ENCODE results near the gene PPP1R1C.

Gene PPP1R1C

DNA sequence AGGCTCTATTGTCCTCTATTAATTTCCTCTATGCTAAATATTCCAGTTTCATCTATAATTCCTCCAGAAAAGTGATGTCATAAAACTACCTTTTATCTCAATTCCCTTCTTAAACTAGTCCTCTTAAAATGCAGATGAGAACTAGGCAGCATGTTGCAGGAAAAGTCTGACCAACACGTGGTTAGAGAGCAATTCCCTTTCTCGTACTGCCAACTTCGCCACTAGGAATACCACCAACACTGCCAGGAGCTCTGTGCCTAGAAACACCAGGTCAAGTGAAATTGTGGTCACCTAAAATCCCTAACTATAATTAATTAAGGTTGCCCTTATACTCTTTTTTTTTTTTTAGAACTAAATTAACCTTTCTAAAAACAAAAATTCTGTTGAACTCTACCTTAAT, 127.7 kb downstream of the PPP1R1C start:
- no peak for DNase-seq (ENCODE audit: low read depth)

DNA sequence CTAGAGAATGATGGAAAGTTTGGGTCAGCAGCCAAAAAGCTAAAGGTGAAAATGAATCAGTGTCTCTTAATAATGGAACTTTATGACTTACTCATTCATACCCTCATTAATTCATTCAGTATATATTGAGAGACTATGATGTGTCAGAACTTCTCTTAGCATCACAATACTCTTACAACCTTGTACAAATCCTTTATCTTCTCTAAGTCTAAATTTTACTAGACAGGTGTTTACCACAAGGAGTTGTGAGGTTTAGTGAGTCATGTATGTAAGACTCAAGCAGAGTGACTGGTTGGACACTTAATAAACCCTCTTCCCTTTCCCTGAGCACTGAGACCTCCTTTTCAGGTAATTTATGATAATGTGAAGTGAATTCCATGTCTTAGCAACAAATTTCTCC, 129.6 kb downstream of the PPP1R1C start:
- no peak for DNase-seq (ENCODE audit: low read depth)

DNA sequence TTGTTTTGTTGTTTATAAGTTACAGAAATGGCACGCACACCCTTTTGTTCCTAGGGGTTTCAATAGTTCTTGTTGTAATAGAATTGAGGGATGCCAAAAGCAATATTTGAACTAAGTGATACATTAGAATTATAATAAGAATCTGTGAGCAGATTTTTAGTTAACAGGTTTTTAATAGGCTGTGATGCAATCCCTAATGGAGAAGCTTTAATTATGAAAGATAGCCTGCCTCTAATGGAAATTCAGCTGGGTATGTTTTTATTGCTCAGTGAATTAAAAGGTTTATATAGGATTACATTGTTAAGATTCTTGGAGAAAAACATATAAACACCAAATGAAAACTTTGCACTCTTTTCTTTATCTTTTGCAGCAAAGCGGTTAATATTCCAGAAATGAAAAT, 131.1 kb downstream of the PPP1R1C start:
- DNase-seq (ENCODE audit: low read depth): no peak

DNA sequence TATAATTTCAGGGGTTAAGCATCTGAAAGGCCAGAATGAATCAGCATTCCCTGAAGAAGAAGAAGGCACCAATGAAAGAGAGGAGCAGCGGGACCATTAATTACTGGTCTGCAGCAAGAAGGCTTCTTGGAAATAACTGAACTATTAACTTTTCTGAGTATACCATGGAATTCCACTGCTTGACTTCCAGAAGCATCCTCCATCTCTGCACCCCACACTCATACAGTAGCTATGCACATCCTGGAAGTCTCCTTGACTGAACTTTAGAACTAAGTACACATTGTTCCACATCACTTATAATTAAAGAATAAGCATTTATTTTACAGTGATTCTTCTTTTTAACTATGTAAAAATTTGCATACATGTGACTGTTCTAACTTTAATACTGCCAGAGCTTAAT, 131.5 kb downstream of the PPP1R1C start:
- DNase-seq (ENCODE audit: low read depth): no peak

DNA sequence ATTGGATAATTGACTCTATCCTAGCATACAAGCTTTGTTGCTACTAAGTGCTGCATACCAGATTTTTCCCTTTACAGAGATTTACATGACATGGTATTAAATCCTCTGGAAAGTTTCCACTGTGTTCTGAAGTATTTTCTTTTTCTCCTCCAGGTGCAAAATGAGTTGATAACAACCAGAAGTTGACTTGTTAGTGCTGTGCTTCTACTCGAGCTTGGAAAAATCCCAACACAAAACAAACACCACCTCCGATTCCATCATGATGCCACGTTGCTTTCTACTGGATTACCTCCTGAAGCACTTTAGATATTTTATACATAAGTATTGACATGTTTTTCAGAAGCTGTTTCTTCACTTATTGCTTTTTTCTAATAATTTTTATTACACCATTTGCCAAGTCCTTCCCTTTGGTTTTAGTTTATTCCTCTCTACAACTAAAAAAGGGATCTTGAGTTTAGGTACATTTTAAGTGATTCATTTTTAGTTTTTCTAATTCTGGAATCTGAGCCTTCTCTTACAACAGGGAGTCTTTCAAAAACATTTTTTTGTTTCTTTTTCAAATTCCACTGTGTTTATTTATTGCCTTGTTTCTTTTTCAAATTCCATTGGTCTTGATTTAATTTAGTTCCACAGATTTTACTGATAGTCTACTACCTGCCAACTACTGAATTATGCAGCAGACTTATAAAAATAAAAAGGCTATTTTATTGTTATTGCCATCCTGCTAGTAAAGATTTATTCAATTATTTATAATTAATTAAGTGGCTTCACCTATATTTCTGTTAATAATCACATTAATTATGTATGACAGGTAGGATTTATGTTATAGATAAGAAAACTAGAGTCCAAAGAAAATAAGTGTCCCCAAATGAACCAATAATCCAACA, 143.4 kb downstream of the PPP1R1C start:
- no peak for DNase-seq (ENCODE audit: low read depth)

DNA sequence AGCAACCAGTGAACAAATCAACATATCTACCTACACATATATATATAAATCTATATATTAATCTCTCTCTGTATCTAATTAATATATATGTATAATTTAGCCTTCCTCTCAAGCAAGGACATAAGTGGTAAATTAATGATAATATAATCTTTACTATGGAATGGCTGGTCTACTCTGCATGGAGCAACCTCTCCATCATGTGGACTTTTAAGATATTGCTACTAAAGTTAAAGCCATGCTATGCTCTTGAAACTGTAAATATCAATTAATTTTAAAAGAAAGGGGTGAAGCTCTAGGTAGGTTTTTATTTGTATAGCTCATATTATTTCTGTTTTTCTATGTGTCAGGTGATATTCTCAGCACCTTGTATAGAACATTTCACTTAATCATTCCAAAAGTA, 147.0 kb downstream of the PPP1R1C start:
- DNase-seq (ENCODE audit: low read depth): no peak

DNA sequence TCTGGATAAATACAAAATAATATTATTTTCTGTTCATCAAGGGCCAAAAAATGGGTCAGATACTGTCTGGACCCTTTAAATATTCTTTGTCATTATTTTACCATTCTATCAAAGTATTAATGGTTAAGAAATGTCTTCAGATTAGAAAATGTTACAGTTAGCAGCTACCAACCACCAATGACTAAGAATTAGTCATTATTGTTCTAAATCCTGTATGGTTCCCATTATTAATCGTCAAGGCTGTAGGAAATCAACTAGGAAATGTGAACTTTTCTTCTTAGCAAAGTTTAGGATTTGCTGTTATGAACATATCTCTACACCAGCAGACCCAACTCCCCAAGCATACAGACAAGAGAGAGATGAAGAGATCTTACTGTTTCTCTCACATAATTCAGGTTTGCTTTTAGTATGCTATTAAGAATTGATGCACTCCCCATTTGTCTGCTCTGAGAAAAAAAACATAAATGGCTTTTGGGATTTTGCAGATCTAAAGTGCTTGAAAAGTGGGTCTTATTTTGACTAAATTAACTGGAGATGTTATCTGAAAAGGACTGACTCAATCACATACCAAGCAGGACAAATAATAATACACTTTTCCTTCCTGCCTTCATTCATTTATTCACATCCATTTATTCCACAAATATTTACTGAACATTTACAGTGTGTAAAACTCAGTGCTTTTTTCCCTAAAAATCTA, 147.7 kb downstream of the PPP1R1C start:
- DNase-seq (ENCODE audit: low read depth): no peak

DNA sequence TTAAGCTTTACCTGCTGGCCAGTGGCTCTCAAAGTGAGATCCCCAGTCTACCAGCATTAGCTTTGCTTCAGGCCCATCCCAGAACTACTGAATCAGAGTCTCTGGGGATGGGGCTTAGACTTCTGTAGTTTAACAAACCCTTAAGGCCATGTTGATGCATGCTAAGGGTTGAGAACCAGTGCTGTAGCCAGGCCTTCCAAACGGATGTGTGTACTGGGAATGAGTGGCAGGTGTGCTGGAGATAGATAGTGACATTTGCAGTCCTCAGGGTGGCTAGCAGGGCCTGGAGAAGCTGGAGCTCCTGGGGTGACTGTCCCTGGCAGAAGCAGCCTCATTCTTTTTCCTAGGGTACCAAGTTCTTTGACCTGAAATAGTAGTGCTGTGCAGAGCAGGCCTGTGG, 148.5 kb downstream of the PPP1R1C start:
- DNase-seq (ENCODE audit: low read depth): no peak

DNA sequence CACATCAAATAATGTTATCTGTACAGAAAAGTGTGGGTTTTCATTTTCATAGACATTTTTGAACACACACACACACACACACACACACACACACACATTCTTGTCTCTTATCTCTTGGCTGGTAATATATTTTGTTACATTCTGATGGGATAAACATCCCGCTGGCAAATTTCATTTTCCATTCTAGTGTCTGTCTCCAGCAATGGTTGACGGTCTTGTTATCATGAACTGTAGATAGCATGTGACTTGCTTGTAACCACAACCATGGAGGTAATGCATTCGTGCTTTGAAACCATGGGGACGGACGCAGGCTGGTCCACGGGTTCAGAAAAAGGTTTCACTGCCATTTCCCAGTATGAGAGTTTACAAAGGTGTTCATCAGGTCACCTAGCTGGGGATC, 156.4 kb downstream of the PPP1R1C start:
- DNase-seq (ENCODE audit: low read depth): no peak

DNA sequence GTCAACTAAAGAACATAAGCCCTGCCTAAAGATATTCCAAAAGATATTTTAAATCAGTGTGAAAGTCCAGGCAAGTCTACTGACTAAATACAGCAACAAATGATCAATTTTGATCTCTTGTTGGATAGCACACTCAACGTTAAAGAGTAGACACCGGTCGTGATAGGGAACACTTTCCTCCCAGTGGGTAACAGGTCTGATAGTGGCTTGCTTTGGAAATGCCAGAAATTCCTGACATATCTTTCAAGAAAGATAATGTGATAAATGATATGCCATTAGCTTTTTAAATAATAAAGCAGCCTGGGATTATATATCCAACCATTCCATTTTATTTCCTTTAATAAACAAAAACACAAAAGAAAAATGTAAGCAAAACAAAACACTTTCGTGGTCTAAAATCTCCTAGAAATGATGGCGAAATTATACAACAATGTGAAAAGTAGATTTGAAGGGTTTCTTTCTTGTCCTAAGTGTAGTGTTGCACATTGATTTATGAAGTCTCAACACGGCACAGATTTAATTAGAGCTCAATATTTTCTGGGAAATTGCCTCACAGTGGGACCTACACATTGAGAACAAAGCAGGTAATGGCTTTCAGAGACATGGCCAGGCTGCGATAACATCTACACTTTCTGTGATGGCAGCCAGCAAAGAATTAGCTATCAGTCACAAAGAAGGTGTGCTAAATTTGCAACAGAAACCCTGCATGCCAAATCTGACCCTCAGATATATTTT, 158.6 kb downstream of the PPP1R1C start:
- no peak for DNase-seq (ENCODE audit: low read depth)

DNA sequence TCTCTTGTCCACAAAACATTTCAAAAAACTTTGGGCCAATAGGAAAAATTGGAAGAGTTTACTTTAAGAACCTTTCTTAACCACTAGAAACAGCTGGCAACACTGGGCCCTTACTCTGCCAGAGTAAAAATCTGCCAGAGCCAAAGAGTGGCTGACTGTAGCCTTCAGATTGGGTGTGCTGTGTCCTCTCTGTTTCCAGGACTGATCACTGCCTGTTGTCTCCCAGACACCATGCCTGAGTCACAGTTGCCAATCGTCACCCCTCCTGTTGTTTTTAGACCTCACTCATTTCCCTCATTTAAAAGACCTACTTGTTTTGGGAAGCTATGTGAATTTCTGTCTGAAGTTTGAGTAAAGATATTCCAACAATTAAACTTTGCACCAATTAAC, 159.1 kb downstream of the PPP1R1C start:
- no peak for DNase-seq (ENCODE audit: low read depth)

DNA sequence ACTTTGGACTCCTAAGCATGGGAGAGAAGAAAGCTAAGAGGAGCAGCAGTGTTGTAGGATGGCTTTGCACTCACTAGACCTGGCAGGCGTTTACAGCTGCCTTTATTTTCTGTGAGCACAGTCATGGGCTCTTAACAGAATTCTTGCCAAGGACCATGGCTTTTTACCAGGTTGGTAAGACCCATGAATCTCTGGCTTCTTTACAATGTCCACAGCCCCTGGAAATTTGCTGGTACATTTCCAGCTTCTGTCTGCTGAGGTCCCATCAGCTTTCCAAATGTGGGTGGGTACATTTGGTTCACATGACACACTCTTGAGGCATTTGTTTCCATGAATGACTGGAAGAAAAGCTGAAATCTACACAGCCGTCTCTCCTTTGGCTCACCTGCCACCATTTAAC, 162.7 kb downstream of the PPP1R1C start:
- no peak for DNase-seq (ENCODE audit: low read depth)

DNA sequence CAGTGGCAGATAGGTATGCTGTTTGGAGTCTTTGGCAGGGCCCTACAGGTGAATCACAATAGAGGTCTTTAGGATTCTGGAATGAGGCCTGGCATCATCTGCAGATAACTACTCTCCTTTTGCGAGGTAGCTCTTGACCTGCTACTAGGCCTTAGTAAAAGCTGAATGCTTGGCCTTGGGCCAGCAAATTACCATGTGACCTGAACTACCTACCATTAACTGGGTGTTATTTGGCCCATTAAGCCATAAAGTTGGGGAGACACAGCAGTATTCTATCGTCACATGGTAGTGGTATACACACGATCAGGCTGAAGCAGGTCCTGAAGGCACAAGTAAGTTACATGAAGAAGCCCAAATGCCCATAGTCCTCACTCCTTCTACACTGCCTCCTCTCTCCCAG, 178.2 kb downstream of the PPP1R1C start:
- DNase-seq (ENCODE audit: low read depth): no peak

DNA sequence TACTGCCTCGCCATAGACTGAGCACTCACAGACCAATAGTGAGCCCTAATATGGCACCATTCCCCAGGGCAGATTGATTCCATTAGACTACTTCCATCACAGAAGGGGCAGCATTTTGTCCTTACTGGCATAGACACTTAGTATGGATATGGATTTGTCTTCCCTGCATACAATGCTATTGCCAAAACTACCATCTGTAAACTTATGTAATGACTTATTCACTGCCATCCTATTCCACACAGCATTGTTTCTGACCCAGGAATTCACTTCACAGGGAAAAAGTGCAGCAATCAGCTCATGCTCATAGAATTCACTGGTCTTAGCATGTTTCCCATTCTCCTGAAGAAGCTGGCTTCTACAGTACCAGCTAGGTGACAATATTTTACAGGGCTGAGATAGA, 179.0 kb downstream of the PPP1R1C start:
- DNase-seq (ENCODE audit: low read depth): no peak

DNA sequence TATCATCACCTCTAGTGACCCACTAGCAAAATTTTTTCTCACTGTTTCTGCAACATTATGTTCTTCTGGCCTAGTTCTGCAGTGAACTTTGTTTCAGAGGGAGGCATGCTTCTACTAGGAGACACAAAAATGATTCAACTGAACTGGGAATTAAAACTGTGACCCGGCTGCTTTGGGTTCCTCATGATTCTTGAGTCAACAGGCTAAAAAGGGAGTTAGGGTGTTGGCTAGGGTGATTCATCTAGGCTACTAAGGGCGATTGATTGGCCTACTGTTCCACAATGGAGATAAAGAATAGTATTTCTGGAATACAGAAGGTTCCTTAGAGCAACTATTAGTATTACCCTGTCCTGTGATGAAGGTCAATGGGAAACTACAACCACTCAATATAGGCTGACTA, 179.5 kb downstream of the PPP1R1C start:
- DNase-seq (ENCODE audit: low read depth): no peak

DNA sequence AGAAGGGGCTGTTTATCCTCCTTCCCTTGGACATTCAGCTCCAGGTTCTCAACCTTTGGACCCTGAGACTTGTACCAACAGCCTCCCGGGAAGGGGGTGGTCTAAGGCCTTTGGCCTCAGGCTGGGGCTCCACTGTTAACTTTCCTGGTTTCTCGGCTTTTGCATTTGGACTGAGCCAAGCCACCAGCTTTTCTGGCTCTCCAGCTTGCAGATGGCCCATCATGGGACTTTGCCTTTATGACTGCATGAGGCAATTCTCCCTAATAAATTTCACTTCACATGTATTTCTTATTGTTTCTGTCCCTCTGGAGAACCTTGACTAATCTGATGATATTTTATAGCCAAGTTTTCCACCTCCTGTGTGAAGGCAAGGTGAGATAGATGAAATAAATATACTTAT, 180.8 kb downstream of the PPP1R1C start:
- no peak for DNase-seq (ENCODE audit: low read depth)

DNA sequence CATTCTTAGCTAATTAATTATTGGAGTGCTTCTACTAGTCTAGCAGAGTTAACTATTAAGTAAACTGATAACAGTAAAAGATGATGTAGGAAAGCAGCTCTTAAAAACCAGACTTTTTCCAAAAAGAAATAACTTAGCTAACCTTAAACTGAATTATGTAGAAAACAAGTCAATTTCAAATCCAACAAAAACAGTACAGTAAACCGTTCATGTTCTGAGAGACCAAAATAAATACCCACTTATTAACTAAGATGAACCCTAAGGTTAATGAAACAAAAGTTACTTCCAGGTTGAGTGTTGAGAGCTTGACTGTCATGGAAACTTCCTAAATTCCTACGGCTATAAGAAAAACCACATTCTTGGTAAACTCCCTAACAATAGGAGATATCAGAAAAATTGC, 181.2 kb downstream of the PPP1R1C start:
- no peak for DNase-seq (ENCODE audit: low read depth)

Data from activated T-cell treated with anti-CD3 and anti-CD28 coated beads for 24 hours (primary cell).